ENCODE data around the gene PTPN20. TPM values are rescaled to one million over a fixed set of nuclear protein-coding genes. Genes with fewer than 3 reads are reported as not detected.

PTPN20 gene
- total RNA-seq, 1 donor from 2014 or later = 0.26 TPM

DNA sequence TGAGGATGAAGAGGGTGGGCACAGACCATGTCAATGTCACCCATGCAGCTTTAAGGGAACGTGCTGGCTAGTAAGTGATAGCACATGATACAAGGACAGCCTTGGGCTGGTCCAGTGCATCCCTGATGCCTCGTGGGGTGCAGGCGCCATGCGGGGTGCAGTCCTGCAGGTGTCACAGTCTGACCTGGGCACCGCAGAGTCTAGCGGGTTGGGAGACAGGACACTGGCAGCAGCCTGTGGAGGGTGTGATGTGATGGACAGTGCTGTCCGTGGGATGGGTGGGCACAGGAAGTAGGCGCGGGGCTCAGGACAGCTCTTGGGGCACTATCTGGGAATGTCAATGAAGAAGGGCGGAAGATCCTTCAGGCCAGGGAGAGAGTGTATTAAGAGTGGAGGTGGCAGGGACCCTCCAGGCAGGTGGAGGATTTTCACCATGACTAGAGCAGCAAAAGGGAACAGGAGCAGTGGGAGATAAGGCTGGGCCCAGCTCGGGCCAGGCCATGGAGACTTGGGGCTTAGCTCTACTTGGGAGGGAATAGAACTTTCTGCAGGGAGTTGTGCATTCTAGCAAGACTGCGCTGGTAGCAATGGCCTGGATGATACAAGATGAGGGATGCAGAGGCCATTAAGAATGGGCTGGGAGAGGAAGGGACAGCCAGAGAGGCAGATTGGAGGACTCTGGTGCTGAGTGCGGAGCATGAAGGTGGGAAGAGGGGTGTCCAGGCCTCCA is 122.5 kb downstream of the PTPN20 start:
- no peak for DNase-seq (ENCODE audit: low read depth, low spot score)

GRCh38 chr10:47034441-47035051 is 123.3 kb downstream of the PTPN20 start:
- no peak for DNase-seq (ENCODE audit: low read depth, low spot score)

- no peak for DNase-seq (ENCODE audit: low read depth, low spot score)
Measured at GRCh38 chr10:47035171-47035818, 124.1 kb downstream of the PTPN20 start.

GRCh38 chr10:47035819-47036337 is 124.7 kb downstream of the PTPN20 start:
- DNase-seq (ENCODE audit: low read depth, low spot score) = no peak

GRCh38 chr10:47036771-47037170 is 125.5 kb downstream of the PTPN20 start:
- DNase-seq (ENCODE audit: low read depth, low spot score) = no peak

- DNase-seq (ENCODE audit: low read depth, low spot score) = no peak
Measured at GRCh38 chr10:47037654-47038425, 126.6 kb downstream of the PTPN20 start.

DNA sequence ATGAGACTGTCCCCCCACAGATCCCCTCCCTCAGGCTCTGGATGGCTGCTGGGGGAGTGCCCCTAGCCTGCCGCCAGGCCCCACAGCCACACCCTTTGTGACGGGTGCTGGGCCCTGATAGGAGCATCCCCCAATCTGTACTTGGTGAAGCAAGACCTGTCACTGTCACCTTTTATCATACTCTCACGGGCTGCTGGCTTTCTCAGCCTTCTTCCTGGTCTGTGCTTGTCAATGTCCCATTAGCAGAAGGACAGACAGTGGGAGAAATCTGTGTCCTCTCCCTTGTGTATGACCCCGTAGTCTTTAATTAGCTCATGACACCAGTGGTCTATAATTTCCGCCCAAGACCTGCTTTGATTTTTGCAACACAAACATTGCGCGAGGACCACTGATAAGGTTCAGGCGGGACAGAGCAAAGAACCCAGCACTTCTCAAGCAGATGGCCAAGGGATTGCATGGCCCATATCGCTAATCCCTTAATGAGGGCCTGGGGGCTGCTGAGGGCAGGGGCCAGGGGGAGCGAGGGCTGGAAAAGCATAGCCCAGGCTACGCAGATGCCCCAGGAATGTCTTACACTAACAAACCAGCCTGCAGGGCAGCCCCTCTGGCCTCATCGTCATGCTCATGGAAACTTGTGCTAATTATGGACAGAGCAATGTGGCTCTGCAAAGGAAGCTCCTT is 127.8 kb downstream of the PTPN20 start:
- DNase-seq (ENCODE audit: low read depth, low spot score) = no peak

DNA sequence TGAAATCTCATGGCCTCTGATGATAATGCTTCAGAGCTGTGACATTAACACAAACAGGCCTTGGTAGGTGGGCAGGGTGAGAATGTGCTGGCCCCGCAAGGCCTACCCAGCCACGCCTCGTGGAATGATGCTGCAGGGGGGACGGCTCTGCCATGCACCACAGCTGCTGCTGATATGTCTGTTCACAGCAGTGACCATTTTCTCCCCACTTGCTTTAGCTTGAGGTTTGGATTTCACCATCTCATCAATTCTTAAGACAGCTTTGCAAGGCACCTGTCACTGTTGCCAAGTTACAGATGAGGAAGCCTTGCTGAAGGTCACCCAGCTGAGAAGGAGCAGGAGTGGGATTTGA is 128.3 kb downstream of the PTPN20 start:
- no peak for DNase-seq (ENCODE audit: low read depth, low spot score)

GRCh38 chr10:47040041-47040491 is 128.8 kb downstream of the PTPN20 start:
- DNase-seq (ENCODE audit: low read depth, low spot score) = no peak

- DNase-seq (ENCODE audit: low read depth, low spot score) = no peak
Measured at GRCh38 chr10:47040681-47041080, 129.5 kb downstream of the PTPN20 start.

DNA sequence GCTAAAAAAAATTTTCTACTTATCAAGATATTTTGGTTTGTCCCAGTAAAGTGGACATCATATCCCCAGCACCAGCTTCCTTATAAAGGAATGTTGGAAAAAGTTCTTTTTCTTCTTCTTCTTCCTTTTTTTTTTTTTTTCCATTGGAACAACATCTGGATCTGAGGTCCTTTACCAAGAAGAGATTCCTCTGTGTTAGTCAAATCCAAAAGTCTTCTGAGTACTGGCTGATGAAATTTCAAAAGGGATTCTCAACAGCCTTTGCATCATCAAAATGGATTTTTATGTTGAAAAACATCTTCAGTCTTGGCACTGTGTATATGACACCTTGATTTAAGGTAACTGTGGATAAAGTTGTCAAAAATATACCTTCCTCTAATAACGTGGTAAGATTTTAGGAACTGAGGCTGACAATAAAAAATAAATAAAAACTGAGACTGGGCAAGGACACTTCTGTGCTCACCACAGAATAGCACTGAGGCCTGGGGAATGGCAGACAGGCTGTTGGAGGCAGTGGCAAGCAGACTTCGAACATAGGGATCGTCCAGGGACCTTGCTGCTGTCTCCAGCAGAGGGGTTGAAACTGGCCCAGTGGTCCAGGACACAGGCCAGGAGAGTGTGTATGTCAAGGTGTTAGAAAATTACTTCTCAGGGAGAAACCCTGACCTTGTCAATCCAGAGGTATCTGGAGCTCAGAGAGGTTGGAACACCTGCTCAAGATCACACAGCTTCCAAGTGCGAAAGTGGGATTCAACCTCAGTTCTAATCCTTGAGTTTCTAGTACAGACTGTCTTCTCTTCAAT is 130.4 kb downstream of the PTPN20 start:
- DNase-seq (ENCODE audit: low read depth, low spot score) = no peak

- DNase-seq (ENCODE audit: low read depth, low spot score) = no peak
Measured at GRCh38 chr10:47042199-47042473, 130.9 kb downstream of the PTPN20 start.

- DNase-seq (ENCODE audit: low read depth, low spot score) = no peak
Measured at GRCh38 chr10:47042780-47043750, 131.8 kb downstream of the PTPN20 start.

GRCh38 chr10:47043928-47044538 is 132.8 kb downstream of the PTPN20 start:
- DNase-seq (ENCODE audit: low read depth, low spot score) = no peak

GRCh38 chr10:47044741-47045140 is 133.5 kb downstream of the PTPN20 start:
- no peak for DNase-seq (ENCODE audit: low read depth, low spot score)

DNA sequence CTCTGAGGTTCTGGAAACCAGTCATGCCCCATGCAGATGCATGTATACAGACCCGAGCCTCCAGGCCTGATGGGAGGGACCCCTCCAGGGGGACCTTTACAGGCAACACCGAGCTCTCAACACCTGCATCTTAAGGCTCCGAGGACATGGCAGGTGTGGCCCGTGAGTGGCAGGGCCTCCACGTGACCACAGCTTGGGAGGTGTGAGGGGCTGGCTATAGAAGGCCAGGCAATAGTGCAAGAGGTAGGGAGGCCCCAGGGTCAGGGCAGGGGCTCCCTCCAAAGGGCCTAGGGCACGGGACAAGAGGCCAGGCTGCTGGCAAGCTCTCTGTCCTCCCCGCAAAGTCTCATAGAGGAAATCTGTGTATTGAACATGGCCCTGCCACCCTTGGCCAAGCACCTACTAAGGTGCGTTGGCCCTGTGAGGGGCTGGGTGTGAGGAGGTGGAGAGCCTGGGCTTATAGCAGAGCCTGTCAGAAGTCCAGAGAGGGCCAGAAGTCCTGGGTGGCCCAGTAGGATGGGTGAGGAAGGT is 134.2 kb downstream of the PTPN20 start:
- no peak for DNase-seq (ENCODE audit: low read depth, low spot score)

- no peak for DNase-seq (ENCODE audit: low read depth, low spot score)
Measured at GRCh38 chr10:47046321-47047126, 135.3 kb downstream of the PTPN20 start.

- no peak for DNase-seq (ENCODE audit: low read depth, low spot score)
Measured at GRCh38 chr10:47047127-47047504, 135.9 kb downstream of the PTPN20 start.

All from pulmonary artery endothelial cell (primary cell).